HL-60 (cell line): ENCODE measurements around the gene KIF26B.

Source experiments
- DNase-seq, 2 experiments: peaks; one replicate each; pipeline ENCODE4 v3.0.0-alpha.2; 2010 to 2020; ENCODE audit warnings: low read depth in 1 of 2, low spot score in 1 of 2
- H3K27ac ChIP-seq: fragments of 250-450 bp; sonication (Bioruptor Pico); replicated peaks from 2 replicates; pipeline ENCODE4 v1.5.1; 2020; ENCODE audit warnings: mild to moderate bottlenecking, moderate library complexity
- H3K27me3 ChIP-seq: fragments of 250-450 bp; sonication (Bioruptor Pico); 2 replicates; pipeline ENCODE4 v1.5.1; 2021; ENCODE audit warnings: mild to moderate bottlenecking, moderate library complexity; ENCODE audit not compliant: insufficient read depth, poor library complexity, severe bottlenecking
- H3K4me3 ChIP-seq: replicated peaks from 2 replicates; pipeline ENCODE4 v1.5.1; 2011; ENCODE audit warnings: mild to moderate bottlenecking, control low read depth, low read length; ENCODE audit not compliant: insufficient read depth
- GABPA ChIP-seq: IDR thresholded peaks from 2 replicates; pipeline ENCODE4 v1.6.1; 2012; ENCODE audit warnings: low read depth
- POLR2AphosphoS5 ChIP-seq: IDR thresholded peaks from 2 replicates; pipeline ENCODE4 v1.6.1; 2012; ENCODE audit warnings: low read depth
- REST ChIP-seq: IDR thresholded peaks from 2 replicates; pipeline ENCODE4 v1.6.1; 2012; ENCODE audit warnings: low read depth; ENCODE audit not compliant: insufficient replicate concordance
- SPI1 ChIP-seq: IDR thresholded peaks from 2 replicates; pipeline ENCODE4 v1.6.1; 2012; ENCODE audit warnings: low read depth, mild to moderate bottlenecking, borderline replicate concordance
- TF ChIP-seq, protein P1 (sequence below): IDR thresholded peaks from one replicate; pipeline ENCODE4 v1.5.1; 2011; ENCODE audit warnings: low read length, control low read depth, inconsistent platforms; ENCODE audit not compliant: insufficient read depth

The KIF26B gene

DNA sequence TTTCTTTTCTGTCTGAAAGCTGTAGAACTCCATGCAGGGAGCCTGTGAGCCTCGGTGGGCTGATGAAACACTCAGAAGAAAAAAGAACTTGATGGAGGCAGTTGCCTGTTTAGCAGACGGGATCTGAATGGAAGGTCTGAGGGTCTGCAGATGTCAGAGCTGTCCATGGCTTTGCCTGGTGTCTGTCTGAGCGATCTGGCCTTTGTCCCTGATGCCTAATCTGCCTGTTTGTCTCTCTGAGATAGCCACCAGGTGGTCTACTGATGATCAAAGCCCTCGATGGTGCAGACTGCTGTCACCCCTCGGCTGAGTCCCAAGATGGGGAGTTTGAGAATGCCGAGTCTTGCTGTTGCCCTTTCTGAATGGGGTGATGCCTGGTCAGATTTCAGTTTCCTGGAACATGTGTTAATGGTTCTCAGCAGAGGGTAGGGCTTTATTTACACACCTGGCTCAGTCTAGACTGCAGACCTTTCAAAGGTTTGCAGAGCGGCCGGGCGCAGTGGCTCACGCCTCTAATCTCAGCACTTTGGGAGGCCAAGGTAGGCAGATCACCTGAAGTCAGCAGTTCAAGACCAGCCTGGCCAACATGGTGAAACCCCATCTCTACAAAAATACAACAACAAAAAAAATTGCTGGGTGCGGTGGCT, 90.4 kb downstream of the KIF26B start:
- Histone ChIP-seq H3K27ac (no peak overlapping the region), H3K27me3 (no peaks in the 10 kb centered on the region), H3K4me3 (no peak overlapping the region)
- DNase-seq: no peak
- TF ChIP-seq, protein P1, sequence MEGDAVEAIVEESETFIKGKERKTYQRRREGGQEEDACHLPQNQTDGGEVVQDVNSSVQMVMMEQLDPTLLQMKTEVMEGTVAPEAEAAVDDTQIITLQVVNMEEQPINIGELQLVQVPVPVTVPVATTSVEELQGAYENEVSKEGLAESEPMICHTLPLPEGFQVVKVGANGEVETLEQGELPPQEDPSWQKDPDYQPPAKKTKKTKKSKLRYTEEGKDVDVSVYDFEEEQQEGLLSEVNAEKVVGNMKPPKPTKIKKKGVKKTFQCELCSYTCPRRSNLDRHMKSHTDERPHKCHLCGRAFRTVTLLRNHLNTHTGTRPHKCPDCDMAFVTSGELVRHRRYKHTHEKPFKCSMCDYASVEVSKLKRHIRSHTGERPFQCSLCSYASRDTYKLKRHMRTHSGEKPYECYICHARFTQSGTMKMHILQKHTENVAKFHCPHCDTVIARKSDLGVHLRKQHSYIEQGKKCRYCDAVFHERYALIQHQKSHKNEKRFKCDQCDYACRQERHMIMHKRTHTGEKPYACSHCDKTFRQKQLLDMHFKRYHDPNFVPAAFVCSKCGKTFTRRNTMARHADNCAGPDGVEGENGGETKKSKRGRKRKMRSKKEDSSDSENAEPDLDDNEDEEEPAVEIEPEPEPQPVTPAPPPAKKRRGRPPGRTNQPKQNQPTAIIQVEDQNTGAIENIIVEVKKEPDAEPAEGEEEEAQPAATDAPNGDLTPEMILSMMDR: no peak
- no peak for TF ChIP-seq SPI1
- no peak for TF ChIP-seq REST
- no peak for TF ChIP-seq GABPA
- no peak for TF ChIP-seq POLR2AphosphoS5

GRCh38 chr1:245246433-245246832, 91.6 kb downstream of the KIF26B start:
- no peaks in the 10 kb centered on the region for H3K27me3 ChIP-seq
- DNase-seq: no peak
- H3K27ac ChIP-seq: no peak overlapping the region
- H3K4me3 ChIP-seq: no peak overlapping the region
- TF ChIP-seq SPI1 (no peak), GABPA (no peak), REST (no peak), POLR2AphosphoS5 (no peak)
- TF ChIP-seq, protein P1: no peak

GRCh38 chr1:245247356-245247755, 92.6 kb downstream of the KIF26B start:
- no peak for DNase-seq
- H3K27ac ChIP-seq: no peak overlapping the region
- TF ChIP-seq SPI1: 0 out of 2 replicates have a peak, but pooled peaks have one; percentile 6
- TF ChIP-seq, protein P1: no peak
- no peak overlapping the region for H3K4me3 ChIP-seq
- H3K27me3 ChIP-seq: no peaks in the 10 kb centered on the region

GRCh38 chr1:245247801-245248200, 93.0 kb downstream of the KIF26B start:
- Histone ChIP-seq H3K27ac (no peak overlapping the region), H3K27me3 (no peaks in the 10 kb centered on the region), H3K4me3 (no peak overlapping the region)
- DNase-seq: no peak
- TF ChIP-seq POLR2AphosphoS5 (no peak), SPI1 (no peak), REST (no peak), GABPA (no peak)
- TF ChIP-seq, protein P1: no peak
